Glutamatergic neuron (in vitro differentiated cells): Measurements from ENCODE around the gene GOLGA6L7. TPM values are rescaled to one million over a fixed set of nuclear protein-coding genes. Genes with fewer than 3 reads are reported as not detected.
"Not testable (repeated sequence)": the region's sequence is repeated elsewhere in the genome, so short reads cannot be mapped to it uniquely, and the experiment has no call there.

ENCODE experiments used
- DNase-seq: peaks from one replicate; pipeline ENCODE4 v3.0.0; 2022
- H3K27ac Mint-ChIP-seq: one replicate; pipeline ENCODE4 v1.8.0; 2020; ENCODE audit warnings: mild to moderate bottlenecking, mixed read lengths, inconsistent platforms; ENCODE audit not compliant: unreplicated experiment
- H3K27me3 Mint-ChIP-seq: one replicate; pipeline ENCODE4 v1.8.0; 2020; ENCODE audit warnings: mild to moderate bottlenecking, moderate library complexity, mixed read lengths, inconsistent platforms; ENCODE audit not compliant: unreplicated experiment
- H3K36me3 Mint-ChIP-seq: one replicate; pipeline ENCODE4 v1.8.0; 2020; ENCODE audit warnings: mild to moderate bottlenecking, mixed read lengths, inconsistent platforms; ENCODE audit not compliant: unreplicated experiment
- H3K4me1 Mint-ChIP-seq: one replicate; pipeline ENCODE4 v1.8.0; 2020; ENCODE audit warnings: mild to moderate bottlenecking, low read depth, mixed read lengths, inconsistent platforms; ENCODE audit not compliant: unreplicated experiment
- H3K4me3 Mint-ChIP-seq: one replicate; pipeline ENCODE4 v1.8.0; 2020; ENCODE audit warnings: mild to moderate bottlenecking, mixed read lengths, inconsistent platforms; ENCODE audit not compliant: unreplicated experiment
- H3K9me3 Mint-ChIP-seq: one replicate; pipeline ENCODE4 v1.8.0; 2020; ENCODE audit warnings: mild to moderate bottlenecking, moderate library complexity, mixed read lengths, inconsistent platforms; ENCODE audit not compliant: unreplicated experiment
- total RNA-seq: library from RNA; stranded (reverse); fragmentation: NEBNext Ultra II Directional; extraction: Animal tissue kit (Norgen Biotek cat#: 25700); gene quantifications from one replicate; pipeline ENCODE4 v1.2.1, GENCODE V29; 2021; ENCODE audit not compliant: unreplicated experiment
- TF ChIP-seq, protein P1 (sequence below): fragments of 200-600 bp; sonication (generic); IDR thresholded peaks from one replicate; pipeline ENCODE4 v1.5.0; 2021; ENCODE audit not compliant: partially characterized antibody, unreplicated experiment

The GOLGA6L7 gene
- total RNA-seq, 1 donor from 2014 or later: not detected

- Mint-ChIP-seq H3K27ac (peak overlapping the region; percentile 49), H3K4me3 (no peak overlapping the region), H3K4me1 (peaks cover 69% of the 10 kb centered on the region), H3K9me3 (peaks cover 10% of the 10 kb centered on the region), H3K27me3 (peaks cover 17% of the 10 kb centered on the region), H3K36me3 (peaks cover 10% of the 10 kb centered on the region)
- no peak for DNase-seq
- TF ChIP-seq, protein P1, sequence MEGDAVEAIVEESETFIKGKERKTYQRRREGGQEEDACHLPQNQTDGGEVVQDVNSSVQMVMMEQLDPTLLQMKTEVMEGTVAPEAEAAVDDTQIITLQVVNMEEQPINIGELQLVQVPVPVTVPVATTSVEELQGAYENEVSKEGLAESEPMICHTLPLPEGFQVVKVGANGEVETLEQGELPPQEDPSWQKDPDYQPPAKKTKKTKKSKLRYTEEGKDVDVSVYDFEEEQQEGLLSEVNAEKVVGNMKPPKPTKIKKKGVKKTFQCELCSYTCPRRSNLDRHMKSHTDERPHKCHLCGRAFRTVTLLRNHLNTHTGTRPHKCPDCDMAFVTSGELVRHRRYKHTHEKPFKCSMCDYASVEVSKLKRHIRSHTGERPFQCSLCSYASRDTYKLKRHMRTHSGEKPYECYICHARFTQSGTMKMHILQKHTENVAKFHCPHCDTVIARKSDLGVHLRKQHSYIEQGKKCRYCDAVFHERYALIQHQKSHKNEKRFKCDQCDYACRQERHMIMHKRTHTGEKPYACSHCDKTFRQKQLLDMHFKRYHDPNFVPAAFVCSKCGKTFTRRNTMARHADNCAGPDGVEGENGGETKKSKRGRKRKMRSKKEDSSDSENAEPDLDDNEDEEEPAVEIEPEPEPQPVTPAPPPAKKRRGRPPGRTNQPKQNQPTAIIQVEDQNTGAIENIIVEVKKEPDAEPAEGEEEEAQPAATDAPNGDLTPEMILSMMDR: no peak
Measured at GRCh38 chr15:28894631-28895030, 46.2 kb upstream of the GOLGA6L7 start.

DNA sequence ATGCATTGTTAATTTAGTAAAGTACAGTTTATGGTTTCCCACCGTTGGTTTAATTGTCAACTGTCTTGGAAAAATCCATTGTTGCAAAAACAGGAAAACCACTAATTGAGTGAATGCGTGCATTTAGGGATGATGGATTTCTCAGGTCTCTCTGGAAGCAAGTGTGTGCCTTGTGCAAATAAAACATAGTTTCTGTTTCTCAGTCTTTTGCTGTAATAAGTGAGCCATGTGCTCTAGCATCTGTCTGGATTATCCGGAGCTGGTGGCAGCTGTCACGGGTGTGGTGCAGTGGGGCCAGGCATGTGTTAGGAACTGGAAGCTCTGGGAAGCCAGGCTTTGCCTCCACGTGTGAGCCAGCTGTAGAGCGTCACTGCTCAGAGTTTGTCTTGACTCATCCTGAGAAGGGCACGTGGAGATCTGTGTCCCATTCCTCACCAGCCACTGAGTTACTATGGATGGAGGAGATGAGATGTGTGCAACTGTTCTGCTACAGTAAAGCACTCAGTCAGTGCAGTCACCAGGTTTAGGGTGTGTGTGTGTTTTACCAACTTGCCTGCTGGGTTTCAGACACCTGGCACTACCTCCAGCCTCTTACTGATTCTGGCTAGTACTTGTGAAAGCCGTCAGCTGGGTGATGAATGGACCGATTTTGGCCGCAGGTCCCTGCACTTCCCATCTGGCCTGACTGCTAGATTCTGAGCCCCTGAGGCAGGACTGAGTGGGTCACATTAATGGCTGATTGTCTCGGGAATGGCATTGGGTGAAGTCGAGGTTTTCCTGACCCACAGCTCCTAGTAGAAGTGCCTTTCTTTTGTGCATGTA lies 44.6 kb upstream of the GOLGA6L7 start:
- Mint-ChIP-seq H3K27me3 (peaks cover 14% of the 10 kb centered on the region), H3K36me3 (peaks cover 9% of the 10 kb centered on the region), H3K27ac (peak overlapping the region; percentile 93), H3K4me3 (peak overlapping the region; percentile 43), H3K4me1 (peaks cover 62% of the 10 kb centered on the region), H3K9me3 (peaks cover 11% of the 10 kb centered on the region)
- no peak for DNase-seq
- TF ChIP-seq, protein P1: no peak

DNA sequence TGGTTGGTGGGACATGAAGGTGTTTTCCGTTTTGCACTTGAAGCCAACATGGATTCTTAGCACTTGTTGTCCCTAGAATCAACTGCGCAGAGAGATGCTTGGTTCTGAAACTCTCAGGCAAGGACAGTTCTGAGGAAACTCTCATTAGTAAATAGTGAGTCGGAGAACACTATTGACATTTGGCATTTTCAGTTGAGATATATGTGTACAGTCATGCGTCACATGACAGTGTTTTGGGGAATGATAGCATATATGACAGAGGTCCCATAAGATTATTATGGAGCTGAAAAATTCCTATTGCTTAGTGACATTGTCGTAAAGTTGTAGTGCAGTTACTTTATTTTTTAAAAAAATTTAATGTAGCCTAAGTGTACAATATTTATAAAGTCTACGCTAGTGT lies 43.1 kb upstream of the GOLGA6L7 start:
- TF ChIP-seq, protein P1: no peak
- Mint-ChIP-seq H3K4me1 (peaks cover 62% of the 10 kb centered on the region), H3K27me3 (peaks cover 17% of the 10 kb centered on the region), H3K4me3 (no peak overlapping the region), H3K36me3 (no peaks in the 10 kb centered on the region), H3K27ac (peak overlapping the region; percentile 49), H3K9me3 (peaks cover 15% of the 10 kb centered on the region)
- no peak for DNase-seq

GRCh38 chr15:28890711-28891495 lies 42.5 kb upstream of the GOLGA6L7 start:
- Mint-ChIP-seq H3K27me3 (peaks cover 17% of the 10 kb centered on the region), H3K9me3 (peaks cover 15% of the 10 kb centered on the region), H3K27ac (peak overlapping the region; percentile 57), H3K4me1 (peaks cover 62% of the 10 kb centered on the region), H3K36me3 (no peaks in the 10 kb centered on the region), H3K4me3 (peak overlapping the region; percentile 27)
- TF ChIP-seq, protein P1: no peak
- no peak for DNase-seq

DNA sequence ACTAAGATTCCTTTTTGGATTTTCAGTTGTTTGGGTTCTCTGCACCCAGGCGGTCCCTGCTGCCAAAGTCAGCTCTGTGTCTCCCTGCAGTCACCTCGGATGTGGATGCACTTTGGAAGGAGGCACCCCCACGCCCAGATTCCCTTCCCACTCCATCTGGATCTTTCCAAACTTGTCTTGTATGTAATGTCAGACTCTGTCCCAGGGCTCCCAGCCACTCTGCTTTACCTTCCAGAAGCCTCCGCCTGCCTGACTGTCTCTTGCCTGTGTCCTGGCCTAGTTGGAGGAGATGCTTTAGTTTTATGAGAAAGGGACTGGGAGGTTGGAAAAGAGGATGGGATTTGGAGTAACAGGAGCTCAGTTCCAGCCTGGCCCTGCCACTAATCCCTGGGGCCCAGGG lies 41.8 kb upstream of the GOLGA6L7 start:
- Mint-ChIP-seq H3K27me3 (peaks cover 16% of the 10 kb centered on the region), H3K4me3 (peak overlapping the region; percentile 27), H3K27ac (peak overlapping the region; percentile 57), H3K4me1 (peaks cover 58% of the 10 kb centered on the region), H3K9me3 (peaks cover 15% of the 10 kb centered on the region)
- DNase-seq, H3K36me3 Mint-ChIP-seq: not testable (repeated sequence)

DNA sequence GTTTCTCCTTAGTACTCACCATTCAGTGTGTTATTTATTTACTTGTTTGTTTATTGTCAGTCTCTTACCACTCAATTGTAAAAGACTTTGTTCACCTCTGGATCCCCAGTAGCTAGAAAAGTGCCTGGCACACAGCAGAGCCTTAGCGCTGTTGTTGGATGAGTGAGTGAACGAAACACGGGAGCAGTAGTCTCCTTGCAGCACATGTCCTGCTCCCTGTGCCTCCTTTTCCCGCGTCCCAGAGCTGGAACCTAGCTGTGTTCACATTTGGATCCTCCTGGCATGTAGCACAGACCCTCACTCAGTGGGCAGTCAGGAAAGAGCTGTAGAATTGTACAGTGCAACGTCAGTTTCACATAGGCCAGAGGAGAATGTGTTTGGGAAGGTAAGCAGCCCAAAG lies 41.4 kb upstream of the GOLGA6L7 start:
- DNase-seq, H3K36me3 Mint-ChIP-seq: not testable (repeated sequence)
- Mint-ChIP-seq H3K27ac (peak overlapping the region; percentile 57), H3K4me3 (peak overlapping the region; percentile 27), H3K4me1 (peaks cover 58% of the 10 kb centered on the region), H3K27me3 (peaks cover 16% of the 10 kb centered on the region), H3K9me3 (peaks cover 17% of the 10 kb centered on the region)
